HG03097 (cell line): ENCODE measurements around the gene IL12B.
"Not testable (repeated sequence)": the region's sequence is repeated elsewhere in the genome, so short reads cannot be mapped to it uniquely, and the experiment has no call there.

Experiments
- ATAC-seq: cut with Tn5 transposase; IDR thresholded peaks from one replicate; pipeline ENCODE4 v1.9.1; 2021; ENCODE audit not compliant: unreplicated experiment, low FRiP score

IL12B gene

GRCh38 chr5:159301929-159302860 lies 28.1 kb downstream of the IL12B start:
- ATAC-seq, result not testable (repeated sequence)

- ATAC-seq, result no peak
Measured at GRCh38 chr5:159301466-159301865, 28.8 kb downstream of the IL12B start.

- not testable (repeated sequence) for ATAC-seq
Measured at GRCh38 chr5:159297300-159297699, 33.0 kb downstream of the IL12B start.

- no peak for ATAC-seq
Measured at GRCh38 chr5:159294921-159295320, 35.4 kb downstream of the IL12B start.

- no peak for ATAC-seq
Measured at GRCh38 chr5:159290741-159291140, 39.5 kb downstream of the IL12B start.

GRCh38 chr5:159286420-159287035 lies 43.8 kb downstream of the IL12B start:
- no peak for ATAC-seq

GRCh38 chr5:159274676-159275075 lies 55.6 kb downstream of the IL12B start:
- no peak for ATAC-seq

GRCh38 chr5:159273923-159274322 lies 56.4 kb downstream of the IL12B start:
- ATAC-seq, result no peak

- no peak for ATAC-seq
Measured at GRCh38 chr5:159269723-159270122, 60.6 kb downstream of the IL12B start.

- ATAC-seq, result not testable (repeated sequence)
Measured at GRCh38 chr5:159266764-159267163, 63.5 kb downstream of the IL12B start.
